DND-41 (cell line): ENCODE data around the gene EDNRB.

ENCODE experiments used
- EZH2 ChIP-seq: IDR thresholded peaks from 3 replicates; pipeline ENCODE4 v1.6.1; 2012; ENCODE audit warnings: borderline replicate concordance, low read depth, mild to moderate bottlenecking, moderate library complexity, low read length, inconsistent platforms; ENCODE audit not compliant: severe bottlenecking
- TF ChIP-seq, protein P1 (sequence below): IDR thresholded peaks from 2 replicates; pipeline ENCODE4 v1.5.1; 2012; ENCODE audit warnings: borderline replicate concordance, low read length, moderate library complexity, mild to moderate bottlenecking; ENCODE audit not compliant: poor library complexity, severe bottlenecking; ENCODE audit errors: extremely low read depth

DNA sequence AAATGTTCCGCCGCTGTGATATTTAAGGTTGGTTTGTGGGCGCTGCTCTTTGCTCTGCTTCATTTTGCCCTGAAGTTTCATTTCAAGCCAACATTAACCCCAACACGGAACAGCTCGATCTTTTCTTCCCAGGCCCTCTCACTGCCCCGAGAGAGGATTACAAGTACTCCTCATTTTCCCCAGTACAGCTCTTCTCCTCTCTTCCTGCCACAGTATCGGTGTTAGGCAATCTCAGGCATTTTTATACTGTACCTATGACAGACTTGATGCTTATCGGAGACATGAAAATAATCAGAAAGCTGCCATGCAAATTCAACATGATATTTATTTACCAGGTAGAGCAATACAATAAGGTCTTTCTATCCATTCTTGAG lies 1.3 kb upstream of the EDNRB start:
- TF ChIP-seq, protein P1, sequence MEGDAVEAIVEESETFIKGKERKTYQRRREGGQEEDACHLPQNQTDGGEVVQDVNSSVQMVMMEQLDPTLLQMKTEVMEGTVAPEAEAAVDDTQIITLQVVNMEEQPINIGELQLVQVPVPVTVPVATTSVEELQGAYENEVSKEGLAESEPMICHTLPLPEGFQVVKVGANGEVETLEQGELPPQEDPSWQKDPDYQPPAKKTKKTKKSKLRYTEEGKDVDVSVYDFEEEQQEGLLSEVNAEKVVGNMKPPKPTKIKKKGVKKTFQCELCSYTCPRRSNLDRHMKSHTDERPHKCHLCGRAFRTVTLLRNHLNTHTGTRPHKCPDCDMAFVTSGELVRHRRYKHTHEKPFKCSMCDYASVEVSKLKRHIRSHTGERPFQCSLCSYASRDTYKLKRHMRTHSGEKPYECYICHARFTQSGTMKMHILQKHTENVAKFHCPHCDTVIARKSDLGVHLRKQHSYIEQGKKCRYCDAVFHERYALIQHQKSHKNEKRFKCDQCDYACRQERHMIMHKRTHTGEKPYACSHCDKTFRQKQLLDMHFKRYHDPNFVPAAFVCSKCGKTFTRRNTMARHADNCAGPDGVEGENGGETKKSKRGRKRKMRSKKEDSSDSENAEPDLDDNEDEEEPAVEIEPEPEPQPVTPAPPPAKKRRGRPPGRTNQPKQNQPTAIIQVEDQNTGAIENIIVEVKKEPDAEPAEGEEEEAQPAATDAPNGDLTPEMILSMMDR = no peak
- no peak for TF ChIP-seq EZH2
